H1 (cell line): ENCODE measurements around the gene CHN2. TPM values are rescaled to one million over a fixed set of nuclear protein-coding genes. Genes with fewer than 3 reads are reported as not detected.

Source experiments
- CTCF ChIA-PET: fragments of 300-600 bp; sonication (Branson Sonifier 250); formaldehyde crosslinking; loops from one replicate; lab custom pipeline; 2021; ENCODE audit not compliant: partially characterized antibody; lab: Charles Lee
- POLR2A ChIA-PET: fragments of 300-600 bp; sonication (Branson Sonifier 250); formaldehyde crosslinking; loops from one replicate; lab custom pipeline; 2021; ENCODE audit warnings: inconsistent platforms; ENCODE audit not compliant: partially characterized antibody; lab: Charles Lee
- DNase-seq, 2 experiments: peaks; one replicate each; pipeline versions ENCODE4 v3.0.0 to v3.0.0-alpha.2; 2010 to 2022; ENCODE audit warnings: low spot score in 2 of 2, low read depth in 1 of 2, mixed read lengths in 1 of 2
- FAIRE-seq: peaks from 2 replicates; lab custom pipeline; 2011; peaks lifted over from hg19 to GRCh38; lab: Jason Lieb, UNC
- H2AFZ ChIP-seq: 2 replicates; pipeline ENCODE4 v1.8.1; 2012; ENCODE audit warnings: low read length, inconsistent platforms
- H2AK5ac ChIP-seq: 2 replicates; pipeline ENCODE4 v1.6.1; 2013; ENCODE audit warnings: low read depth, low read length
- H2BK120ac ChIP-seq: replicated peaks from 2 replicates; pipeline ENCODE3; 2013; ENCODE audit warnings: low read depth, low read length, inconsistent platforms
- H2BK12ac ChIP-seq: 2 replicates; pipeline ENCODE4 v1.6.1; 2013; ENCODE audit warnings: low read depth, low read length
- H2BK15ac ChIP-seq: 2 replicates; pipeline ENCODE4 v1.6.1; 2013; ENCODE audit warnings: low read length
- H2BK20ac ChIP-seq: 2 replicates; pipeline ENCODE4 v1.6.1; 2013; ENCODE audit warnings: low read length
- H2BK5ac ChIP-seq: 2 replicates; pipeline ENCODE4 v1.6.1; 2013; ENCODE audit warnings: low read depth, low read length
- H3K14ac ChIP-seq: 2 replicates; pipeline ENCODE4 v1.6.1; 2013; ENCODE audit warnings: inconsistent platforms; ENCODE audit not compliant: insufficient read length
- H3K18ac ChIP-seq: 2 replicates; pipeline ENCODE4 v1.6.1; 2013; ENCODE audit warnings: low read length; ENCODE audit errors: extremely low read depth
- H3K23ac ChIP-seq: 2 replicates; pipeline ENCODE4 v1.6.1; 2013; ENCODE audit warnings: inconsistent platforms; ENCODE audit not compliant: insufficient read length
- H3K23me2 ChIP-seq: 2 replicates; pipeline ENCODE4 v1.6.1; 2013; ENCODE audit warnings: low read depth, low read length
- H3K27ac ChIP-seq: 2 replicates; pipeline ENCODE4 v1.6.1; 2011; ENCODE audit warnings: low read depth, low read length, inconsistent platforms
- H3K27me3 ChIP-seq, 4 experiments: replicated peaks in 1 of 4; 1 replicate in 1 of 4; 2 replicates in 3 of 4; pipeline versions ENCODE4 v1.6.1 to v1.8.1; 2011 to 2013; ENCODE audit warnings: low read length in 3 of 4, mild to moderate bottlenecking in 3 of 4, inconsistent platforms in 2 of 4, mixed read lengths in 2 of 4, moderate library complexity in 1 of 4; ENCODE audit not compliant: control insufficient read depth in 3 of 4, insufficient read depth in 3 of 4; ENCODE audit errors: extremely low read depth in 1 of 4
- H3K36me3 ChIP-seq, 4 experiments: 2 replicates each; pipeline versions ENCODE4 v1.6.1 to v1.8.1; 2011 to 2013; ENCODE audit warnings: mild to moderate bottlenecking in 4 of 4, low read length in 3 of 4, moderate library complexity in 2 of 4, control low read depth in 1 of 4, inconsistent platforms in 1 of 4; ENCODE audit not compliant: insufficient read depth in 4 of 4, control insufficient read depth in 2 of 4
- H3K4ac ChIP-seq: replicated peaks from 2 replicates; pipeline ENCODE3; 2013; ENCODE audit warnings: low read length, low read depth, mixed read lengths, inconsistent platforms; ENCODE audit not compliant: insufficient read length
- H3K4me1 ChIP-seq, 4 experiments: replicated peaks in 1 of 4; 1 replicate in 1 of 4; 2 replicates in 3 of 4; pipeline versions ENCODE4 v1.6.1 to v1.8.1; 2011 to 2013; ENCODE audit warnings: low read length in 3 of 4, inconsistent platforms in 2 of 4, mixed read lengths in 1 of 4; ENCODE audit not compliant: insufficient read depth in 4 of 4, control insufficient read depth in 3 of 4
- H3K4me2 ChIP-seq, 2 experiments: 2 replicates each; pipeline versions ENCODE4 v1.6.1 to v1.8.1; 2011 to 2013; ENCODE audit warnings: low read depth in 2 of 2, low read length in 2 of 2, control low read depth in 1 of 2, inconsistent platforms in 1 of 2, mild to moderate bottlenecking in 1 of 2; ENCODE audit not compliant: insufficient read depth in 1 of 2
- H3K4me3 ChIP-seq, 4 experiments: fragments of 200-600, 300-600 bp in 1 of 4; sonication (generic), shearing (Covaris generic), sonication (Bioruptor Twin) in 1 of 4; 2 replicates each; pipeline versions ENCODE4 v1.5.1 to v1.8.1; 2011 to 2016; ENCODE audit warnings: low read length in 4 of 4, low read depth in 3 of 4, control low read depth in 2 of 4, inconsistent platforms in 2 of 4, mild to moderate bottlenecking in 2 of 4, mixed read lengths in 1 of 4, moderate library complexity in 1 of 4; ENCODE audit not compliant: insufficient read depth in 2 of 4; ENCODE audit errors: extremely low read depth in 1 of 4
- H3K56ac ChIP-seq: replicated peaks from 2 replicates; pipeline ENCODE3; 2013; ENCODE audit warnings: low read depth, mild to moderate bottlenecking, mixed read lengths, low read length, inconsistent platforms; ENCODE audit not compliant: insufficient read length
- H3K79me1 ChIP-seq: 2 replicates; pipeline ENCODE4 v1.6.1; 2013; ENCODE audit warnings: low read depth, low read length, control low read depth
- H3K79me2 ChIP-seq, 2 experiments: 2 replicates each; pipeline versions ENCODE4 v1.6.1 to v1.8.1; 2012 to 2013; ENCODE audit warnings: low read length in 2 of 2, mild to moderate bottlenecking in 2 of 2, inconsistent platforms in 1 of 2; ENCODE audit not compliant: insufficient read depth in 2 of 2, control insufficient read depth in 1 of 2
- H3K9ac ChIP-seq, 4 experiments: replicated peaks in 1 of 4; 1 replicate in 1 of 4; 2 replicates in 3 of 4; pipeline versions ENCODE4 v1.6.1 to v1.8.1; 2011 to 2013; ENCODE audit warnings: low read depth in 3 of 4, low read length in 3 of 4, control low read depth in 2 of 4, mild to moderate bottlenecking in 2 of 4, moderate library complexity in 2 of 4, inconsistent platforms in 1 of 4; ENCODE audit errors: extremely low read depth in 1 of 4
- H3K9me3 ChIP-seq, 2 experiments: 2 replicates each; pipeline versions ENCODE4 v1.6.1 to v1.8.1; 2012 to 2013; ENCODE audit warnings: mild to moderate bottlenecking in 2 of 2, moderate library complexity in 2 of 2, control low read depth in 1 of 2, inconsistent platforms in 1 of 2, low read depth in 1 of 2, low read length in 1 of 2, mixed read lengths in 1 of 2; ENCODE audit not compliant: insufficient read depth in 2 of 2
- H4K20me1 ChIP-seq, 2 experiments: replicated peaks in 1 of 2; 2 replicates each; pipeline versions ENCODE3 to v1.8.1; 2011 to 2013; ENCODE audit warnings: inconsistent platforms in 2 of 2, low read length in 2 of 2, mild to moderate bottlenecking in 1 of 2; ENCODE audit not compliant: insufficient read depth in 2 of 2, control insufficient read depth in 1 of 2
- H4K5ac ChIP-seq: 2 replicates; pipeline ENCODE4 v1.6.1; 2013; ENCODE audit warnings: low read length, low read depth, mixed read lengths, inconsistent platforms; ENCODE audit not compliant: insufficient read length
- H4K8ac ChIP-seq: 2 replicates; pipeline ENCODE4 v1.8.0; 2013; ENCODE audit warnings: mild to moderate bottlenecking, moderate library complexity, low read length, inconsistent platforms; ENCODE audit not compliant: insufficient read depth; ENCODE audit errors: extremely low read depth
- H4K91ac ChIP-seq: replicated peaks from 2 replicates; pipeline ENCODE3; 2013; ENCODE audit warnings: low read length, mixed read lengths, inconsistent platforms; ENCODE audit not compliant: insufficient read length
- BCL11A ChIP-seq, 2 experiments: IDR thresholded peaks; one replicate each; pipeline ENCODE4 v1.6.1; 2011; ENCODE audit warnings: low read depth in 2 of 2, low read length in 2 of 2, mild to moderate bottlenecking in 2 of 2
- CREB1 ChIP-seq: IDR thresholded peaks from 2 replicates; pipeline ENCODE4 v1.6.1; 2012; ENCODE audit warnings: inconsistent platforms
- JUND ChIP-seq: IDR thresholded peaks from 2 replicates; pipeline ENCODE4 v1.6.1; 2011; ENCODE audit warnings: mild to moderate bottlenecking, improper control_type of control experiment, low read length
- RFX5 ChIP-seq: IDR thresholded peaks from 2 replicates; pipeline ENCODE4 v1.6.1; 2011; ENCODE audit warnings: low read depth, low read length, improper control_type of control experiment, borderline replicate concordance
- SRF ChIP-seq: IDR thresholded peaks from 2 replicates; pipeline ENCODE4 v1.6.1; 2011; ENCODE audit warnings: mild to moderate bottlenecking, low read depth, low read length, moderate library complexity
- WGBS, 2 experiments: shearing (Covaris generic) in 1 of 2; methylation state at CpG; one replicate each; pipeline versions ENCODE4 v1.1.6 to v1.1.7; 2013 to 2015; ENCODE audit warnings: low lambda C conversion rate in 2 of 2, mixed read lengths in 2 of 2, inconsistent platforms in 1 of 2, low coverage in 1 of 2, missing lambda C conversion rate in 1 of 2; ENCODE audit not compliant: insufficient replicate concordance in 2 of 2, insufficient coverage in 1 of 2, insufficient read length in 1 of 2; ENCODE audit errors: extremely low coverage in 1 of 2, missing lambda C conversion rate in 1 of 2; 5-methylcytosine and 5-hydroxymethylcytosine counted together
- polyA plus RNA-seq, 7 experiments: library from polyadenylated mRNA; depleted of rRNA in 3 of 7; stranded (reverse) in 5 of 7; unstranded in 2 of 7; fragments of >200 nt in 5 of 7; fragments of 200-250 nt in 2 of 7; gene quantifications; 1 replicate in 5 of 7; 2 replicates in 1 of 7; 4 replicates in 1 of 7; pipeline versions ENCODE4 v1.2.1 to v1.2.3, GENCODE V29; 2011 to 2013; ENCODE audit warnings: missing spikeins in 2 of 7, mixed read lengths in 2 of 7
- total RNA-seq: library from RNA; stranded (reverse); fragmentation: NEBNext Ultra II Directional; extraction: Animal tissue kit (Norgen Biotek cat#: 25700); gene quantifications from 2 replicates; pipeline ENCODE4 v1.2.1, GENCODE V29; 2021

CHN2 gene
- total and polyA plus RNA-seq, 2 of the 8 experiments (the other 6 are each of a cell fraction or from before 2014, with no cell fraction given) = 2.9 to 4.8 TPM

DNA sequence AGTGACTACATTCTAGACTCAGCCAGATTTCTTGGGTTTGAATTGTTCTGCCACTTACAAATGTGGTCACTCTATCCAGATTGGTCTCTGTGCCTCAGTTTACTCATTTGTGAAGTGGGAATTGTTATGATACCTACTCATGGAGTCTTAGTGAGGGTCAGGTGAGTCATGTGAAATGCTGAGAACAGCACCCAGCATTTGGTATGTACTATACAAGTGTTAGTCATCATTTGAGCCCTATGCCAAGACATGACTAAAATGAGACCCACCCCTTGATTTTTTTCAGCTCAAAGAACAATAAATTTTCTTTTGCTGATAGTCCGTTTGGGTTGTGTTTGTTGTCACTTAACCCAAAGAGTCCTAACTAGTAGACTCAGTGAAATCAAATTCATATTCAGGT lies 92.8 kb downstream of the CHN2 start:
- FAIRE-seq = no peak
- H2BK15ac ChIP-seq = no peak overlapping the region
- H4K8ac ChIP-seq = no peak overlapping the region
- H2BK5ac ChIP-seq = no peak overlapping the region
- 89% methylated on average over 1 of the region's 1 CpG; no CpG with 5 or more reads in 1 of the 2 experiments for WGBS, 2 experiments
- H3K56ac ChIP-seq = no peak overlapping the region
- H3K18ac ChIP-seq = no peak overlapping the region
- peaks cover 4 to 24% (median 18%) of the 10 kb centered on the region in 4 experiments for H3K4me1 ChIP-seq
- H3K4me3 ChIP-seq = no peak overlapping the region
- no peak overlapping the region for H3K23ac ChIP-seq
- ChIA-PET POLR2A (no interaction called here), CTCF (interaction anchor here (10.9 kb wide), 1 partner anchor 11 kb away, joined by 67 read pairs; no protein-coding TSS in a partner anchor)
- no peaks in the 10 kb centered on the region for H3K36me3 ChIP-seq
- no peaks in the 10 kb centered on the region for H3K9me3 ChIP-seq
- H4K91ac ChIP-seq = no peak overlapping the region
- no peak overlapping the region for H2AFZ ChIP-seq
- H2AK5ac ChIP-seq = no peak overlapping the region
- H3K27ac ChIP-seq = no peak overlapping the region
- no peaks in the 10 kb centered on the region for H3K27me3 ChIP-seq
- no peaks in the 10 kb centered on the region for H3K79me2 ChIP-seq
- no peaks in the 10 kb centered on the region for H4K20me1 ChIP-seq
- H2BK20ac ChIP-seq = no peak overlapping the region
- DNase-seq = no peak
- H3K4me2 ChIP-seq = no peak overlapping the region
- no peak overlapping the region for H3K4ac ChIP-seq
- no peak overlapping the region for H2BK12ac ChIP-seq
- H2BK120ac ChIP-seq = no peak overlapping the region
- H3K23me2 ChIP-seq = no peaks in the 10 kb centered on the region
- no peak overlapping the region for H3K9ac ChIP-seq
- H3K14ac ChIP-seq = no peak overlapping the region
- H3K79me1 ChIP-seq = no peaks in the 10 kb centered on the region
- H4K5ac ChIP-seq = no peak overlapping the region
- TF ChIP-seq JUND = no peak
- no peak for TF ChIP-seq RFX5
- TF ChIP-seq SRF = no peak
- no peak for TF ChIP-seq BCL11A (IDR thresholded peaks at IDR 0.05; ENCODE audit: low read depth in 2 of 2, low read length in 2 of 2)
- no peak for TF ChIP-seq CREB1
